HG03354 (cell line): Measurements from ENCODE around the gene EHBP1L1.

ENCODE experiments used
- ATAC-seq: cut with Tn5 transposase; IDR thresholded peaks from one replicate; pipeline ENCODE4 v1.9.1; 2021; ENCODE audit warnings: mild to moderate bottlenecking; ENCODE audit not compliant: unreplicated experiment, poor library complexity, severe bottlenecking

The EHBP1L1 gene

DNA sequence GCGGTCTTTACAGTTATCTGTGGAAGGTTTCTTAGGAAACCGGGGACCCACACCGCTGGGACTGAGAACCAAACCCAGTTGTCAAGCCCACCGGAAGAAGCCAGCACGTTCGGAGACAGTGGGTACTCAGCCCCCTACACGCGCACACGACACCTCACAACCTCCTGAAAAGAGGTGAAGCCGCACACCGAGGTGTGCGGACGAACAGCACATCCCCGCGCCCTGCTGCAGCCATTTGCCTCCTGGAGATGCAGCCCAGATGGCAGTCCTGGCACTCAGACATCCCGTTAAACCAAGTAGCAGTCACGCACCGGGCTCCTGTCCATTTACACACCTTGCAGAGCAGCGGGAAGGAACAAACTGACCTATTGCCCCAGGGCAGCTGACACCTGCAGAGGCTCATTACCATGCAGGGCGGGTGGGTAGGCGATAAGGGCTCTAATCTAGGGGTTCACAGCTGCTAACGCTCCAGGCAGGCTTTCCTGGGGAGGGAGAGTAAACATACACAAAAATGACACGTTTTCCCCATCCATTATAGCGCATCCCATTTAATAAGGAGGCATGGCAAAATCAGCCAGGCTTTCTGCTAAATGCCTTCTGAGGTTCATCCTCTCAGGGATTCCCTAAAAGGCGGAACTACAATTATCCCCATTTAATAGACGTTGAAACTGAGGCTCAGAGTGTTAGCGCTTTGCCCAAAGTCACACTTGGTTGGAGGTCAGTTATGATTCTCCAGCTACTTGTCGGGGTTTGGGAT lies 864 bp upstream of the EHBP1L1 start:
- no peak for ATAC-seq

GRCh38 chr11:65576232-65576866 lies 496 bp downstream of the EHBP1L1 start:
- ATAC-seq: no peak

GRCh38 chr11:65576867-65577755 lies 1.3 kb downstream of the EHBP1L1 start:
- no peak for ATAC-seq

DNA sequence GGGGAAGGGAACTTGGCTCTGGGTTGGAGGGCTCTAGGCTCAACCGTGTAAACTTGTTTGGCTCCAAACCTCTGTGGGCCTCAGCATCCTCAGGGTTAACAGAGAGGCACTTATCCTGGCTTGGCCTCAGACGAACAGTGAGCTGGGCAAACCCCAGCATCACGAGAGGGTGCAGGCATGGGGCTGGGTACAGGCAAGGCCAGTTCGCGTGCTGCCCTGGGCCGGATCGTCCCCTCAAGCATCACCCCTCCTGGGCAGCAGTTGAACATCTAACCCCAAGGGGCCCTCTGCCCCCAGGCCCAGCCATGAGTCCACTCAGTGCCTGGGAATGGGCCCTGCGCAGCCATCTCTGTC lies 1.9 kb downstream of the EHBP1L1 start:
- ATAC-seq: no peak

- no peak for ATAC-seq
These were observed 2.3 kb downstream of the EHBP1L1 start for GRCh38 chr11:65578134-65578533.

DNA sequence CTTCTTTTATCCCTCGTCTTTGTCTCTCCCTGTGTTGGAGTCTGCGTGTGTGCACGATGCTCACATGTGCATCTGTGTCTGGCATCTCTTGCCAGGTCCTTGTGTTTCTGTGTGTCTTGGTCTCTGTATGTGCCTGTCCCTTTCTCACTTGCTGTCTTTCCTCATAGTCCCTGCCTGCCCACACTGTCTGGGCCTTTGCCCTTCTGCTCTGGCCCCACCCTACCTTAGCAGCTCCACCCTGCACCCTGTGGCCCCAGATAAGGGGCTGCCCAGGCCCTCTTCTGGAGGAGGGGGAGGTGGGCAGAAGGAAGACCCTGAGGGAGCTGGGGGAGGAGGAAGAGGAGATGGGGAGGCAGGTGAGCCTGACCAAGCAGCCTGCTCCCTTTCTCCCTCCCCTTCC lies 2.8 kb downstream of the EHBP1L1 start:
- no peak for ATAC-seq

DNA sequence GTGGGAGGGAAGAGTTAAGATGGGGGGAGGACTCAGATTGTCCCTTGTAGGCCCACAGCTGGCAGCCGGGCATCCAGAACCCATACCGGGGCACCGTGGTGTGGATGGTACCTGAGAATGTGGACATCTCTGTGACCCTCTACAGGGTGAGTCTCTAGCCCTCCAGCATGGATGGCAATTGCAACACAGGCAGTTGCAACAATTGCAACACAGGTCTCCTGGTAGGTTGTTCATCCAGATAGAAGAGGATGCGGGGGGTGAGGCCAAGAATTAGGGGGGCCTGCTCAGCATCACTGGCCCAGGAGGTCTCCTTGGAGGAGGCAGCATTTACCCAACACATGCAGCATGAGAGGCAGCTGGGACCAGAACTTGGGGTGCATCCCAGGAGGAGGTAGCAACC lies 3.4 kb downstream of the EHBP1L1 start:
- ATAC-seq: no peak

GRCh38 chr11:65580031-65580692 lies 4.3 kb downstream of the EHBP1L1 start:
- no peak for ATAC-seq

DNA sequence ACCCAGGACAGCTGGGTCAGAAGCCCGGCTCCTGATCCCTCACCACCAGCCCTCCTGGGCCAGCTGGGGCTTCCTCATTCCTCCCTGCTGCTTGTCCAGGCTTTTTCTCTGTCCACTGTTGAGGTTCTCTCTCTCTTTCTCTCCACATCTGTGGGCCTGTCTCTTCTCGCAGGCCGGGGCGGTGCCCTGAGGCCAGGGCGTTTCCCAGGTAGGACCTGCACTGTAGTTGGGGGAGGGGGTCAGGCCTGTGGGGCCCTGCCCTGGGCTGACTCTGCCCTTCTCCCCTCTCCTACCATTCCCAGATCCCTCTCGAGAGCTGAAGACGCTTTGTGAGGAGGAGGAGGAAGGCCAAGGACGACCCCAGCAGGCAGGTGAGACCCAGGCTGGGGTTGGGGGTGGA lies 4.9 kb downstream of the EHBP1L1 start:
- no peak for ATAC-seq

DNA sequence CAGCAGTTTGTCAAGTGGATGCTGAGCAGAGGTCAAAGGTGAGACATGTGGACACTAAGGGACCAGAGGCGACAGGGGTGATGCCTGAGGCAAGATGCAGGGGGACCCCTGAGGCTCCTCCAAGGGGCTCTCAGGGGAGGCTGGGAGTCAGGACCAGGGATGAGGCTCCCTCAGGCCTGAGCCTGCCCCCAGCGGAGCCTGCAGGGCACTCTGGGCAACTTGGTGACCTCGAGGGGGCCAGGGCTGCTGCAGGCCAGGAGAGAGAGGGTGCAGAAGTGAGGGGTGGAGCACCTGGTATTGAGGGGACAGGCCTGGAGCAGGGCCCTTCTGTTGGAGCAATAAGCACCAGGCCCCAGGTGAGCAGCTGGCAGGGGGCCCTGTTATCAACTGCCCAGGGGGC lies 6.1 kb downstream of the EHBP1L1 start:
- no peak for ATAC-seq

DNA sequence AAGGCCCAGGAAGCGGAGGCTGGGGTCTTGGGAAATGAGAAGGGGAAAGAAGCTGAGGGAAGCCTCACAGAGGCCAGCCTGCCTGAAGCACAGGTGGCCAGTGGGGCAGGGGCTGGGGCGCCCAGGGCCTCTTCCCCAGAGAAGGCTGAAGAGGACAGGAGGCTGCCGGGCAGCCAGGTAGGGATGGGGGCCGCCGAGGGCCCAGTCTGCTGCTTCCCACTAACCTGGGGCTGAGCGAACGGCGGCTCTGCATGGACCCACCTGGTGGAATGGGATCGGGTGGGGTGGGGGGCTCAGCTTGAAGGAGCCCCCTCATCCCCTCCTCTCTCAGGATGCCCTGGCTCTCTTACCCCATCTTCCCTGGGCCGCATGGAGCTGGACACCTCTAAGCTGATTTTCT lies 7.7 kb downstream of the EHBP1L1 start:
- no peak for ATAC-seq

- no peak for ATAC-seq
These were observed 8.3 kb downstream of the EHBP1L1 start for GRCh38 chr11:65584106-65584505.

- ATAC-seq: no peak
These were observed 8.9 kb downstream of the EHBP1L1 start for GRCh38 chr11:65584723-65585171.

- no peak for ATAC-seq
These were observed 9.8 kb downstream of the EHBP1L1 start for GRCh38 chr11:65585396-65586246.

- no peak for ATAC-seq
These were observed 10.4 kb downstream of the EHBP1L1 start for GRCh38 chr11:65586247-65586630.

DNA sequence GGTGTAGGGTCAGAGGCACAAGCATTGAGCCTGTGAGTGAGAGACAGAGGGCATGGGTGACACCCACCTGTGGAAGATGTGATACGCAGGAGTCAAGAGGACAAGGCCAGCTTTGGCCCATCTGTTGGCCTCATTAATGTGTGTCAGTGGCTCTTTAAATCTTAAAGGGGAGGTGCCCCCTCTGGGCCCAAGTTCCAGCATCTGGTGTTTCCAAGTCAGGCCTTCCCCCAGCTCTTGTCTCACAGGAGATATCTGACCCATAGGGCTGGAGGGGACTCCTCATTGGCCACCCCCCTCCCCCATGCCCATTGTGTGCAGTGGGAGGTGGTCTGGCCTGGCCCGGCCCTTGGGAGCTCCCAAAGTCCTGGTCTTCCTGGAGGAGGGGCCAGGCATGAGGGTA lies 10.8 kb downstream of the EHBP1L1 start:
- ATAC-seq: no peak

- peak; percentile 82 for ATAC-seq
These were observed 12.6 kb downstream of the EHBP1L1 start for GRCh38 chr11:65588199-65589054.

- no peak for ATAC-seq
These were observed 13.8 kb downstream of the EHBP1L1 start for GRCh38 chr11:65589444-65590239.
